HCT116 (cell line): ENCODE results near the gene NAA35. TPM values are rescaled to one million over a fixed set of nuclear protein-coding genes. Genes with fewer than 3 reads are reported as not detected.

Experiments used
- ATAC-seq: fragments of 200-7000 bp; cut with Tn5 transposase; 2 replicates; pipeline ENCODE4 v1.9.1; 2020; ENCODE audit warnings: mild to moderate bottlenecking, moderate library complexity
- BruUV-seq: library from RNA; stranded (reverse); fragments of 400-500 nt; replicated peaks from 2 replicates; lab custom pipeline; 2021; lab: Mats Ljungman, UMichigan
- CTCF ChIA-PET: fragments of 300-600 bp; sonication (Branson Sonifier 250); formaldehyde crosslinking; loops from one replicate; lab custom pipeline; 2021; ENCODE audit warnings: antibody characterized with exemption; lab: Charles Lee
- POLR2A ChIA-PET: fragments of 300-600, 350-600 bp; sonication (Branson Sonifier 250); formaldehyde crosslinking; loops from one replicate; lab custom pipeline; 2021; ENCODE audit warnings: antibody characterized with exemption; lab: Charles Lee
- RAD21 ChIA-PET, 2 experiments: fragments of 300-600 bp; sonication (Branson Sonifier 250); formaldehyde crosslinking; loops; one replicate each; lab custom pipeline; 2023; ENCODE audit warnings: low total read pairs in 2 of 2; ENCODE audit not compliant: uncharacterized antibody in 2 of 2, unreplicated experiment in 2 of 2, low non-redundant PET in 1 of 2; lab: Charles Lee
- DNase-seq: peaks from one replicate; pipeline ENCODE4 v3.0.0-alpha.2; 2010; ENCODE audit warnings: low read depth, low spot score
- H2AFZ ChIP-seq: fragments of 200-600 bp; shearing (Covaris generic), sonication (generic); 2 replicates; pipeline ENCODE4 v1.6.1; 2017; ENCODE audit warnings: low read depth, mixed run types, mixed read lengths, antibody characterized with exemption, low read length; ENCODE audit not compliant: poor library complexity, severe bottlenecking
- H3K27ac ChIP-seq: 2 replicates; pipeline ENCODE4 v1.5.1; 2012; ENCODE audit warnings: low read depth, low read length
- H3K27me3 ChIP-seq: fragments of 200-600 bp; sonication (generic); 2 replicates; pipeline ENCODE4 v1.6.1; 2016; ENCODE audit warnings: mixed run types, low read length, mixed read lengths; ENCODE audit not compliant: insufficient read depth
- H3K36me3 ChIP-seq, 2 experiments: fragments of 200-500 bp in 1 of 2; fragments of 200-600 bp in 1 of 2; sonication (Bioruptor generic) in 1 of 2; sonication (generic) in 1 of 2; 2 replicates each; pipeline versions ENCODE4 v1.5.1 to v1.6.1; 2014 to 2016; ENCODE audit warnings: low read length in 2 of 2, inconsistent platforms in 1 of 2, mixed read lengths in 1 of 2, mixed run types in 1 of 2; ENCODE audit not compliant: insufficient read depth in 2 of 2, control insufficient read depth in 1 of 2
- H3K4me1 ChIP-seq, 2 experiments: fragments of 200-600 bp in 1 of 2; sonication (generic) in 1 of 2; 2 replicates each; pipeline versions ENCODE4 v1.5.1 to v1.6.1; 2012 to 2017; ENCODE audit warnings: low read length in 2 of 2, inconsistent platforms in 1 of 2, mild to moderate bottlenecking in 1 of 2, mixed read lengths in 1 of 2, mixed run types in 1 of 2, moderate library complexity in 1 of 2; ENCODE audit not compliant: insufficient read depth in 2 of 2, control insufficient read depth in 1 of 2
- H3K4me2 ChIP-seq: fragments of 200-600 bp; sonication (generic); 2 replicates; pipeline ENCODE4 v1.6.1; 2017; ENCODE audit warnings: mixed run types, low read length, mixed read lengths
- H3K4me3 ChIP-seq, 2 experiments: fragments of 200-600 bp in 1 of 2; sonication (generic) in 1 of 2; replicated peaks in 1 of 2; 2 replicates each; pipeline ENCODE4 v1.5.1; 2011 to 2016; ENCODE audit warnings: low read length in 2 of 2, control low read depth in 1 of 2, low read depth in 1 of 2, mild to moderate bottlenecking in 1 of 2, mixed read lengths in 1 of 2, mixed run types in 1 of 2
- H3K79me2 ChIP-seq: fragments of 200-600 bp; sonication (generic); 2 replicates; pipeline ENCODE4 v1.6.1; 2017; ENCODE audit warnings: mild to moderate bottlenecking, mixed run types, low read length, moderate library complexity, mixed read lengths; ENCODE audit not compliant: insufficient read depth
- H3K9ac ChIP-seq: fragments of 200-600 bp; sonication (generic); 2 replicates; pipeline ENCODE4 v1.6.1; 2016; ENCODE audit warnings: low read length, mixed read lengths
- H3K9me2 ChIP-seq: fragments of 200-600 bp; sonication (generic), shearing (Covaris generic); 2 replicates; pipeline ENCODE4 v1.6.1; 2017; ENCODE audit warnings: mixed run types, mild to moderate bottlenecking, moderate library complexity; ENCODE audit not compliant: insufficient read depth
- H3K9me3 ChIP-seq, 2 experiments: fragments of 200-500 bp in 1 of 2; fragments of 200-600 bp in 1 of 2; sonication (Bioruptor generic) in 1 of 2; sonication (generic) in 1 of 2; 2 replicates each; pipeline ENCODE4 v1.6.1; 2014 to 2017; ENCODE audit warnings: low read length in 2 of 2, mixed read lengths in 2 of 2, inconsistent platforms in 1 of 2, low read depth in 1 of 2, mild to moderate bottlenecking in 1 of 2, mixed run types in 1 of 2, moderate library complexity in 1 of 2; ENCODE audit not compliant: control insufficient read depth in 1 of 2, insufficient read depth in 1 of 2
- H4K20me1 ChIP-seq: fragments of 200-600 bp; sonication (generic), shearing (Covaris generic); 2 replicates; pipeline ENCODE4 v1.6.1; 2017; ENCODE audit warnings: mixed run types, mild to moderate bottlenecking, moderate library complexity; ENCODE audit not compliant: insufficient read depth
- CBX3 ChIP-seq: IDR thresholded peaks from 2 replicates; pipeline ENCODE4 v1.6.1; 2012; ENCODE audit warnings: low read depth
- CEBPB ChIP-seq: IDR thresholded peaks from 2 replicates; pipeline ENCODE4 v1.6.1; 2012; ENCODE audit warnings: low read depth
- EGR1 ChIP-seq: IDR thresholded peaks from 2 replicates; pipeline ENCODE4 v1.6.1; 2012; ENCODE audit warnings: low read depth
- ELF1 ChIP-seq: IDR thresholded peaks from 2 replicates; pipeline ENCODE4 v1.6.1; 2012; ENCODE audit warnings: low read depth, borderline replicate concordance
- EZH2 ChIP-seq: fragments of 200-600 bp; sonication (generic); IDR thresholded peaks from 2 replicates; pipeline ENCODE4 v1.6.1; 2017; ENCODE audit warnings: antibody characterized with exemption, mixed run types
- EZH2phosphoT487 ChIP-seq: fragments of 200-600 bp; IDR thresholded peaks from 2 replicates; pipeline ENCODE4 v1.6.1; 2018; ENCODE audit warnings: antibody characterized with exemption, borderline replicate concordance
- JUND ChIP-seq: IDR thresholded peaks from 2 replicates; pipeline ENCODE4 v1.6.1; 2012
- RAD21 ChIP-seq: IDR thresholded peaks from 2 replicates; pipeline ENCODE4 v1.6.1; 2012; ENCODE audit warnings: low read depth, mild to moderate bottlenecking
- TCF7L2 ChIP-seq: IDR thresholded peaks from 2 replicates; pipeline ENCODE4 v1.7.0; 2011; ENCODE audit warnings: borderline replicate concordance, inconsistent platforms; ENCODE audit not compliant: insufficient read depth, insufficient read length; ENCODE audit errors: extremely low read depth
- intact Hi-C: fragments of 100-400 bp; cut with micrococcal nuclease; formaldehyde crosslinking; loops from 2 replicates; pipeline ENCODE4 v1.10.0; 2022
- total RNA-seq: library from RNA; stranded (reverse); gene quantifications from one replicate; pipeline ENCODE4 v1.2.1, GENCODE V29; 2021; ENCODE audit not compliant: unreplicated experiment
- TF ChIP-seq, protein P1 (sequence below), 3 experiments: fragments of 200-600 bp in 1 of 3; sonication (generic) in 1 of 3; IDR thresholded peaks in 2 of 3; conservative IDR thresholded peaks in 1 of 3; 2 replicates each; pipeline ENCODE4 v1.5.1; 2012 to 2017; ENCODE audit warnings: low read depth in 2 of 3, low read length in 2 of 3, antibody characterized with exemption in 1 of 3, borderline replicate concordance in 1 of 3, control low read depth in 1 of 3, mild to moderate bottlenecking in 1 of 3, mixed read lengths in 1 of 3, mixed run types in 1 of 3, moderate library complexity in 1 of 3; ENCODE audit not compliant: insufficient read depth in 1 of 3

The NAA35 gene
- total RNA-seq, 1 experiment from 2014 or later: 37.0 TPM

DNA sequence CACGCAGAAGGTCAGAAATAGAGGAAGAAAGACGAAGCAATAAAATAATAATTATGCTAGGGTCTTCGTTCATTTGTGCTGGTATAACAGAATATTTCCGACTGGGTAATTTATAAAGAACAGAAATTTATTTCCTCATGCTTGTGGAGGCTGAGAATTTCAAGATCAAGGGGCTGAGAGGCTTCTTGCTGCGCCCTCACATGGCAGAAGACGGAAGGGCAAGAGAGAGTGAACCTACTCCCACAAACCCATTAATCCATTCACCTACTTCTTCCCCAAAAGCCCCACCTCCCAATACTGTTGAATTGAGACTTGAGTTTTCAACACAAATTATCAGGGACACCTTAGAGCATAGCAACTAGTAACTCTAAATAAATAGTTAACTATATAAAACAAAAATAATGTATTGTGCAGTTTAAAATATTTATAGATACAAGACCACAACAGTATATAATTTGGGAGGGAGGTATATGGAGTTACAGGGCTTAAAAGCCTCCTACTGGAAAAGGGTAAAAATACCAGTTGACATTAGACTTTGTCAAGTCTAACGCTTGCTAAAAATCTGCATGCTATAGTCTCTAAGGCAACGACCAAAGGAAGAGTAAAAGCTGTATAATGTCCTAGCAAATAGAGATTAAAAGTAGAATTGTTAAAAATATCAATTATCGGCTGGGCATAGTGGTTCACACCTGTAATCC is 40.3 kb upstream of the NAA35 start:
- ChIA-PET CTCF (interaction anchor here (0.6 to 0.9 kb wide), 4 partner anchors 11 to 1503 kb away, joined by 3 to 4 read pairs (median 3); no protein-coding TSS in a partner anchor), RAD21 (no interaction called here), POLR2A (no interaction called here)
- TF ChIP-seq EGR1 (no peak), RAD21 (peak; percentile 65), TCF7L2 (no peak), EZH2 (no peak)
- TF ChIP-seq, protein P1, sequence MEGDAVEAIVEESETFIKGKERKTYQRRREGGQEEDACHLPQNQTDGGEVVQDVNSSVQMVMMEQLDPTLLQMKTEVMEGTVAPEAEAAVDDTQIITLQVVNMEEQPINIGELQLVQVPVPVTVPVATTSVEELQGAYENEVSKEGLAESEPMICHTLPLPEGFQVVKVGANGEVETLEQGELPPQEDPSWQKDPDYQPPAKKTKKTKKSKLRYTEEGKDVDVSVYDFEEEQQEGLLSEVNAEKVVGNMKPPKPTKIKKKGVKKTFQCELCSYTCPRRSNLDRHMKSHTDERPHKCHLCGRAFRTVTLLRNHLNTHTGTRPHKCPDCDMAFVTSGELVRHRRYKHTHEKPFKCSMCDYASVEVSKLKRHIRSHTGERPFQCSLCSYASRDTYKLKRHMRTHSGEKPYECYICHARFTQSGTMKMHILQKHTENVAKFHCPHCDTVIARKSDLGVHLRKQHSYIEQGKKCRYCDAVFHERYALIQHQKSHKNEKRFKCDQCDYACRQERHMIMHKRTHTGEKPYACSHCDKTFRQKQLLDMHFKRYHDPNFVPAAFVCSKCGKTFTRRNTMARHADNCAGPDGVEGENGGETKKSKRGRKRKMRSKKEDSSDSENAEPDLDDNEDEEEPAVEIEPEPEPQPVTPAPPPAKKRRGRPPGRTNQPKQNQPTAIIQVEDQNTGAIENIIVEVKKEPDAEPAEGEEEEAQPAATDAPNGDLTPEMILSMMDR (IDR thresholded peaks at IDR 0.05 in 2 of 3, conservative IDR thresholded peaks at IDR 0.05 in 1 of 3; ENCODE audit: borderline replicate concordance in 1 of 3, insufficient read depth in 1 of 3, low read depth in 2 of 3, low read length in 2 of 3): peak; percentile 44 to 59 (median 45)
- ATAC-seq: peak; percentile 95
- Histone ChIP-seq H3K4me3 (no peak overlapping the region), H3K9me2 (no peaks in the 10 kb centered on the region; the same call in 1 of the 2 replicates), H3K79me2 (no peaks in the 10 kb centered on the region), H3K9ac (no peak overlapping the region), H2AFZ (peak overlapping the region; percentile 80), H3K27ac (no peak overlapping the region), H3K4me1 (no peaks in the 10 kb centered on the region), H3K4me2 (no peak overlapping the region), H4K20me1 (no peaks in the 10 kb centered on the region), H3K36me3 (no peaks in the 10 kb centered on the region), H3K27me3 (no peaks in the 10 kb centered on the region), H3K9me3 (no peaks in the 10 kb centered on the region)
- intact Hi-C loops: loop anchor here (2.0 kb wide), 1 partner anchor 76 kb away; no protein-coding TSS in a partner anchor
- peak; percentile 37 for DNase-seq
- no TSS peak for BruUV-seq

DNA sequence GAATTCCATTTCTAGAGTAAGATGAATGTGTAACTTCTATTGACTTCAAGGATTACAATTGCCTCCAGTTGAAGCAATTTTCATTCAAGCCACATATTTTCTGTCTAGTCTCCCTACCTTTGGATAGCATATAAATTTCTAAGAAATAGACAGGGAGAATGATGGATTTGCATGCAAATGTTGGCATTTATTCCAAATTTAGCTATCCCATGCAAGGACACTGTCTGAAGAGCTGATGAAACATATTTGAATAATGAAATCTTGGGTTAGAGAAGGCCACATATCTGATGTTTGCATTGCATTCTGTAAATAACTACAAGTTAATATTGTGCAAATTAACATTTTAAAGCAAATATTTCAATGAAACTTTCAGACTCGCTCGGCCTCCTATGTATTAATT is 36.0 kb upstream of the NAA35 start:
- no peaks in the 10 kb centered on the region for H3K27me3 ChIP-seq
- no peaks in the 10 kb centered on the region for H3K9me3 ChIP-seq
- CTCF ChIA-PET: no interaction called here

More for the DNA sequence above, 36.0 kb upstream of the NAA35 start:
- ATAC-seq: no peak
- no peak overlapping the region for H3K27ac ChIP-seq
- H3K9ac ChIP-seq: no peak overlapping the region
- H3K79me2 ChIP-seq: no peaks in the 10 kb centered on the region
- H3K36me3 ChIP-seq: no peaks in the 10 kb centered on the region
- H2AFZ ChIP-seq: no peak overlapping the region
- ChIA-PET RAD21 (no interaction called here), POLR2A (no interaction called here)
- H3K4me1 ChIP-seq: no peaks in the 10 kb centered on the region
- intact Hi-C loops: loop anchor here (5.0 kb wide), 1 partner anchor 38 kb away; no protein-coding TSS in a partner anchor
- H3K9me2 ChIP-seq: no peaks in the 10 kb centered on the region
- no peak overlapping the region for H3K4me2 ChIP-seq
- TF ChIP-seq ELF1 (no peak), CEBPB (no peak), EZH2phosphoT487 (no peak), CBX3 (no peak), JUND (no peak)
- TF ChIP-seq, all 23 proteins: peak for 0
- Histone ChIP-seq H4K20me1 (no peaks in the 10 kb centered on the region), H3K4me3 (no peak overlapping the region)
- DNase-seq: no peak
- BruUV-seq: no TSS peak
